GM19397 (cell line): Measurements from ENCODE around the gene POLR3K.

ENCODE experiments used
- ATAC-seq: cut with Tn5 transposase; IDR thresholded peaks from one replicate; pipeline ENCODE4 v1.9.1; 2021; ENCODE audit warnings: mild to moderate bottlenecking, moderate library complexity; ENCODE audit not compliant: unreplicated experiment

The POLR3K gene

GRCh38 chr16:66309-67182, 13.1 kb upstream of the POLR3K start:
- no peak for ATAC-seq

- ATAC-seq = no peak
These were observed 12.3 kb upstream of the POLR3K start for GRCh38 chr16:65745-66144.

- ATAC-seq = no peak
These were observed 11.5 kb upstream of the POLR3K start for GRCh38 chr16:64914-65255.

DNA sequence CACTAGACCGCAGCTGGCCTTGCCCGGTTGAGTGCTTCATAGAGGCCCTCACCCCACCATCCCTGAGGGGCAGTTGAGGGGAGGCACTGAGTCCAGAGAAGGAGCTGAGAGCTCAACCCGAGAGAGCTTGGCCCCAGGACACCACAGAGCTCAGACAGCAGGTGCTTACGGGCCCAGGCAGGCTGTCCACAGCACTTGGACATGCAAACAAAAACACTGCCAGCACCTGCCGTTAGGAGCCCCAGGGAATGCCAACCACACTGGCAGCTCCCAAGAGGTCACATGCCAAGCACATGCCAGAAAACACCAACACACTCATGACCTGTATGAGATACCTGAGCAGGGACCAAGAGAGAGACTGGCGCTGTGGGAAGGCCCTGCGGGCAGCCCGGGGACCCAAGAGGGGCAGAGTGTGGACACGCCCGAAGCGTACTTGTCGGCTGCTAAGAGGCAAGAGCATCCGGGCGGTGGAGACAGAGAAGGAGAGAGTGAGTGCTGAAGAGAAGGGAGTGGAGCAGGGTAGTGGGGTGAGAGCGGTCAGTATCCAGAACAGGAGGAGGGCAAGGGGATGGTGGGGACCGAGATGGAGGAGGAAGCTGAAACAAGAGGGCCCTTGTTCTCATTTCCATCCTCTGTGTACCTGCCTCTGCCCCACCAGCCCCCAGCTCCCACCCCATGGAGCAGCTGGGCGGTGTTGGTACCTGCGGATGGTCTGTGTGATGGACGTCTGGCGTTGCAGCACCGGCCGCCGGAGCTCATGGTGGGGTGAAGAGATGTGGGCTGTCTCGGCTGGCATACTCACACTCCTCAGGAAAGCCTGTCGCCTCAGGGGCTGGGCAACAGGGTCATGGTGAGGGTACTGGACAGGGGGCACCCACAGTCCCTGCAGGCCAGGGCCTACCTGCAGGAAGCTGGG, 10.8 kb upstream of the POLR3K start:
- ATAC-seq = no peak

- ATAC-seq = no peak
These were observed 10.1 kb upstream of the POLR3K start for GRCh38 chr16:63466-63865.

- no peak for ATAC-seq
These were observed 9.6 kb upstream of the POLR3K start for GRCh38 chr16:62968-63391.

- ATAC-seq = no peak
These were observed 9.0 kb upstream of the POLR3K start for GRCh38 chr16:62283-62967.

DNA sequence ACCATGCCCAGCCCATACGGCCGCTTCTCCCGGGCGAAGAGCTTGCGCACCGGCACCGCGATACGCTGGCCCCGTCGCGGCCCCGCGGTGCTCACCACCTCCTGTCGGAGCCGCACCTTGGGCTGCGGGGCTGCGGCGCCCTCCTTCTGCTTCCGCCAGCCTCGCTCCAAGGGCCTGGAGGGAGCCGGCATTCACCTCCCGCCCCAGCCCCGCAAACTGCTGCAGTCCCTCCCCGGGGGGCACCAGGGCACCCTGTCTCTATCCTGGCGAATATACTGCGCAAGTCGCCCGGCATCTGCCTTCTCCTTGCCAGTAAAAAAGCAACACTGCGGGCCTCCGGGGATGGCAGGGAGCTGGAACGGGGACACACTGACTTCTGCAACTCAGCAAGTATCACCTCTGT, 8.5 kb upstream of the POLR3K start:
- ATAC-seq = no peak

- ATAC-seq = no peak
These were observed 7.8 kb upstream of the POLR3K start for GRCh38 chr16:60929-61878.

DNA sequence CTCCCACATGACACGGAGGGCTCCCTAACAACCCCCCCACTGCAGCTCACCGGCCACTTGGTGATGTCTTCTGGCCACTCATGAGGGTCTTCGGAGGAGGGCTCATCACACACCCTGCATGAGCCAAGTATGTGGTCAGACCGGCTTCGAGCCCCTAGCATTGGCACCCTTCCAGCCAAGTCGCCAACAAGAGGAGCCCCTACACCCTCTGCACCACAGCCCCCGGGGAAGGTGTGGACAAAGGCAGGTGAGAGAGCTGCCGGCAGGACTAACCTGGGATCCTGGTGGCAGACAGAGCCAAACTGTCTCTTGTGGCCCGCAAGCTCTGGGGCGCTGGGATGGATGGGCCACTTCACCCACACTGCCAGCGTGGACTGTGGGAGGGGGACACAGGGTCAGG, 6.8 kb upstream of the POLR3K start:
- ATAC-seq = no peak

DNA sequence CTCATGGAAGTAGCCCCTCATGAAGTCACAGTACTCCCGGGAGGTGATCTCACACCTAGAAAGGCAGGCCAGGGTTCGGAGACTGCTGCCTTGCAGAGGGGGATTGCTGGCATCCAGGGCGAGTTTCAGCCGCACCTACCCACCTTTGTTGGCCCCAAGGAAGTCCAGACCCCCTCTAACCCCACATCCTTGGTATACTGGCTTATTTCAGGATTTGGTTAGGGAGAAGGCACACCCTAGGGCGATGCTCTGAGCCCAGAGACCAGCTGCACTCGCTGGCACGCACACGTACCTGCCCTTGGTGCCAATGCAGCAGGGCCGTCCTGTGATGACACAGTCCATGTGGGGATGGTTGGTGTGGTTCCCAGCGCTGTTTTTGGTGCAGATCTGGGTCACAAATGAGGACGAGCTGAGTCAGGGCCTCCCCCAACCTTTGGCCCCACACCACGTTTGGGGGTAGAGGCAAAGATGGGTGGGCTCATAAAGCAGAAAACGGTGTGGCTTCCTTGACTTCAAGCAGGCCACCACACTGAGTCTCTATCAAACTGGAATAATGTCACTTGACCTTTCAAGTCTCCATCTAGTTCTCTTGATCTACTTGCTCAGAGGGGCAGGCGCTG, 6.1 kb upstream of the POLR3K start:
- no peak for ATAC-seq

DNA sequence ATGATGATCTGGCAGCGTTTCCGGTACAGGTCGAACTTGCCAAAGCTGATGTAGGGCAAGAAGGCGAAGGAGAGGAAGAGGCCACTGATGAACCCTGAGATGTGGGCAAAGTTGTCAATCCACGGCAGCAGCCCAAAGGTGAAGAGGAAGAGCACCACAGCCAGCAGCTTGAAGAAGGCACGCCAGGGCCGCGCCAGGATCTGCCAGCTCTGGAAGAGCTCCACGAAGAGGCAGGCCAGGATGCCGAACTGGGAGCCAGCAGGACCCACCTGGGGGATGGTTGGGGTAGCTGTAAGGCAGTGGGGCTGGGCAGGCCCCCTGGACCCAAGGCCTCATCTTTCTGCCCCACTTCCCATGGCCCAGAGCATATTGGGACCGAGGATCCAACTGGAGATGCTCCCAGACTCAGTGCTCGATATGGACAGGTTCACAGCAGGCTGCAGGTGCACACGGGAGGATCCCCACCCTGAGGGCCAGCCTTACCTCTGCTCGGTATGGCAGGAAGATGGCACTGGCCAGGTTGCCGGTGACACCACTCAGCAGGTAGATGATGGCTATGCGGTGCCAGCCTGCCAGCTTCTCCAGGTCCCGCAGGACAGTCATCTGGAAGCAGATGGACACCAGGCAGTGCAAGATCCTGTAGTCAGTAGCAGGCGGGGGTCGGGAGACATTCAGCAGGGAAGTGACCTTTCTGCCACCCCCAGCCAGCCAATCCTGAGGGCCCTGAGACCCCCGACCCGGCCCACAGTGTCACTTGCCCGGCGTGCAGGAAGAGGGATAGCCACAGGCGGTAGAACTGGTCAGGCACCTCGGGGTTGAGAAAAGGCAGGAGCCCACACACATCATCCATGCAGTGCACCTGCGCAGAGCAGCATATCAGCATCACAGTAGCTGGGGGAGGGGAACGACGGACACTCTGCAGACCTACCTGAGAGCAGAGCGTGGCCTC, 5.4 kb upstream of the POLR3K start:
- ATAC-seq = no peak

- ATAC-seq = no peak
These were observed 4.3 kb upstream of the POLR3K start for GRCh38 chr16:57711-58110.

- ATAC-seq = no peak
These were observed 3.0 kb upstream of the POLR3K start for GRCh38 chr16:56231-56927.

- ATAC-seq = no peak
These were observed 2.2 kb upstream of the POLR3K start for GRCh38 chr16:55571-56136.

GRCh38 chr16:54237-54581, 801 bp upstream of the POLR3K start:
- ATAC-seq = no peak

DNA sequence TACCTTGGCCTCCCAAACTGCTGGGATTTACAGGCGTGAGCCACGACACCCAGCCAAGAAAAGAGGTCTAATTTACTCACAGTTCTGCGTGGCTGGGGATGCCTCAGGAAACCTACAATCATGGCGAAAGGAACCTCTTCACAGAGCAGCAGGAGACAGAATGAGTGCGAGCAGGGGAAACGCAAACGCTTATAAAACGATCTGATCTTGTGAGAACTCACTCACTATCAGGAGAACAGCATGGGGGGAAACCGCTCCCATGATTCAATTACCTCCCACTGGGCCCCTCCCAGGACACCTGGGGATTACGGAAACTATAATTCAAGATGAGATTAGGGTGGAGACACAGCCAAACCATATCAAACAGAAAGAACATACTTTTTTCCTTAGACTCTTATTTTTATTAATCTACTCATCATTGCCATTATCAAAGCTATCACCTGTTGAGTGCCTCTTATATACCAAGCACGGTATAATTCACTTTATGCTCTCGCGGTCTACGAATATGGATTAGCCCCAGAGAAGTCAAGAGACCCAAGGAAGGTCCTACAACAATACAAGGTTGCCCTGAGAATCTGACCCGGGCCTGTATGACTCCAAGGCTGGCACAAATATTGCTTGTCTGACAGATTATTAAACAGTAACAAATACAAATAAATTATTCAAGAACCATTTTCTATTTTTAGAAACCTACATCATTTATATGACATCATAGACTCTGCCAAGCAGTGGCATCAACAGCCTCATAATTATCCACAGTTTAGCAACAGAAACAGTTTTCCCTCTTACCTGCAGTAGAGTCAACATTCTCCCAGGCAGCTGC, 2.4 kb downstream of the POLR3K start:
- no peak for ATAC-seq
